Renal cortex interstitium (tissue), 15 donors: ENCODE measurements around the gene ARID5A. TPM values are rescaled to one million over a fixed set of nuclear protein-coding genes. Genes with fewer than 3 reads are reported as not detected.
"Not testable (repeated sequence)": the region's sequence is repeated elsewhere in the genome, so short reads cannot be mapped to it uniquely, and the experiment has no call there.

ENCODE experiments used
- DNase-seq, 11 donors: peaks; one replicate each; pipeline ENCODE4 v3.0.0-alpha.2; 2013; ENCODE audit warnings: low read depth in 9 of 11, low spot score in 4 of 11; ENCODE audit errors: extremely low read depth in 1 of 11
- long read RNA-seq, 16 experiments: transcript quantifications; one replicate each; lab custom pipeline, GENCODE V29; 2026
- polyA plus RNA-seq, 3 donors: library from polyadenylated mRNA; unstranded; fragments of 120-200 nt; gene quantifications; one replicate each; pipeline ENCODE4 v1.2.1, GENCODE V29; 2013; ENCODE audit not compliant: insufficient read length in 3 of 3

The ARID5A gene
- polyA plus RNA-seq: 1 to 10 TPM; 3.6 to 6.0 (median 5.0) TPM
- long read RNA-seq, donor 1, partial matches to known transcripts: 6 of 6 reads
- long read RNA-seq, donor 1, other reads (novel, unspliced or antisense): 0 of 6 reads
- long read RNA-seq, donor 2: 0 reads
- long read RNA-seq, donor 3, partial matches to known transcripts: 0 of 3 reads
- long read RNA-seq, donor 3, other reads (novel, unspliced or antisense): 0 of 3 reads
- long read RNA-seq, donor 4, partial matches to known transcripts: 0 of 2 reads
- long read RNA-seq, donor 4, other reads (novel, unspliced or antisense): 0 of 2 reads
- long read RNA-seq, donor 5: 0 reads
- long read RNA-seq, donor 6, partial matches to known transcripts: 7 of 7 reads
- long read RNA-seq, donor 6, other reads (novel, unspliced or antisense): 0 of 7 reads
- long read RNA-seq, donor 7, partial matches to known transcripts: 0 of 3 reads
- long read RNA-seq, donor 7, other reads (novel, unspliced or antisense): 0 of 3 reads
- long read RNA-seq, donor 8, partial matches to known transcripts: 0 of 3 reads
- long read RNA-seq, donor 8, other reads (novel, unspliced or antisense): 0 of 3 reads
- long read RNA-seq, donor 9, transcript ARID5A-201 (7 exons, 2,188 nt): major isoform, 5 of 5 reads
- long read RNA-seq, donor 9, partial matches to known transcripts: 0 of 5 reads
- long read RNA-seq, donor 9, other reads (novel, unspliced or antisense): 0 of 5 reads
- long read RNA-seq, donor 10, partial matches to known transcripts: 0 of 2 reads
- long read RNA-seq, donor 10, other reads (novel, unspliced or antisense): 0 of 2 reads
- long read RNA-seq, donor 11, partial matches to known transcripts: 0 of 3 reads
- long read RNA-seq, donor 11, other reads (novel, unspliced or antisense): 0 of 3 reads
- long read RNA-seq, donor 12, partial matches to known transcripts: 0 of 1 reads
- long read RNA-seq, donor 12, other reads (novel, unspliced or antisense): 0 of 1 reads
- long read RNA-seq, donor 13, partial matches to known transcripts: 0 of 2 reads
- long read RNA-seq, donor 13, other reads (novel, unspliced or antisense): 0 of 2 reads
- long read RNA-seq, donor 14, partial matches to known transcripts: 0 of 1 reads
- long read RNA-seq, donor 14, other reads (novel, unspliced or antisense): 0 of 1 reads
- long read RNA-seq, donor 15, partial matches to known transcripts: 0 of 1 reads
- long read RNA-seq, donor 15, other reads (novel, unspliced or antisense): 0 of 1 reads
- long read RNA-seq, donor 16, transcript ARID5A-201 (7 exons, 2,188 nt): major isoform, 5 of 8 reads
- long read RNA-seq, donor 16, partial matches to known transcripts: 0 of 8 reads
- long read RNA-seq, donor 16, other reads (novel, unspliced or antisense): 0 of 8 reads

- DNase-seq: peak in 10 of 11 donors; percentile 72 to 92 (median 86)
These were observed at the start of gene ARID5A for GRCh38 chr2:96536445-96537065. Gene ARID5A (plus strand): TSS chr2:96536752. CDS start chr2:96536827, 75 bp downstream.

GRCh38 chr2:96489261-96489660 is 47.3 kb upstream of the ARID5A start:
- no peak for DNase-seq

- DNase-seq: no peak
These were observed 46.9 kb upstream of the ARID5A start for GRCh38 chr2:96489663-96490062.

GRCh38 chr2:96491860-96492497 is 44.6 kb upstream of the ARID5A start:
- no peak for DNase-seq

- DNase-seq: no peak
These were observed 43.5 kb upstream of the ARID5A start for GRCh38 chr2:96493072-96493471.

GRCh38 chr2:96494188-96494587 is 42.4 kb upstream of the ARID5A start:
- DNase-seq: no peak

GRCh38 chr2:96495982-96496629 is 40.4 kb upstream of the ARID5A start:
- DNase-seq: no peak

- DNase-seq: no peak
These were observed 38.5 kb upstream of the ARID5A start for GRCh38 chr2:96498021-96498431.

GRCh38 chr2:96498611-96499010 is 37.9 kb upstream of the ARID5A start:
- not testable (repeated sequence) for DNase-seq

GRCh38 chr2:96499061-96499960 is 37.2 kb upstream of the ARID5A start:
- DNase-seq: no peak

- DNase-seq: no peak
These were observed 36.0 kb upstream of the ARID5A start for GRCh38 chr2:96500385-96501066.

- no peak for DNase-seq
These were observed 35.1 kb upstream of the ARID5A start for GRCh38 chr2:96501471-96501874.

GRCh38 chr2:96501886-96502810 is 34.4 kb upstream of the ARID5A start:
- DNase-seq: no peak

GRCh38 chr2:96502891-96503636 is 33.5 kb upstream of the ARID5A start:
- DNase-seq: no peak
